GM18907 (cell line): ENCODE results near the gene ERC2.

Source experiments
- ATAC-seq: cut with Tn5 transposase; IDR thresholded peaks from one replicate; pipeline ENCODE4 v1.9.1; 2021; ENCODE audit warnings: mild to moderate bottlenecking, moderate library complexity; ENCODE audit not compliant: unreplicated experiment

Gene ERC2

GRCh38 chr3:55615039-55615693 lies 853.1 kb downstream of the ERC2 start:
- no peak for ATAC-seq

- no peak for ATAC-seq
These were observed 857.1 kb downstream of the ERC2 start for GRCh38 chr3:55611121-55611520.

- ATAC-seq = no peak
These were observed 858.9 kb downstream of the ERC2 start for GRCh38 chr3:55609230-55609827.

DNA sequence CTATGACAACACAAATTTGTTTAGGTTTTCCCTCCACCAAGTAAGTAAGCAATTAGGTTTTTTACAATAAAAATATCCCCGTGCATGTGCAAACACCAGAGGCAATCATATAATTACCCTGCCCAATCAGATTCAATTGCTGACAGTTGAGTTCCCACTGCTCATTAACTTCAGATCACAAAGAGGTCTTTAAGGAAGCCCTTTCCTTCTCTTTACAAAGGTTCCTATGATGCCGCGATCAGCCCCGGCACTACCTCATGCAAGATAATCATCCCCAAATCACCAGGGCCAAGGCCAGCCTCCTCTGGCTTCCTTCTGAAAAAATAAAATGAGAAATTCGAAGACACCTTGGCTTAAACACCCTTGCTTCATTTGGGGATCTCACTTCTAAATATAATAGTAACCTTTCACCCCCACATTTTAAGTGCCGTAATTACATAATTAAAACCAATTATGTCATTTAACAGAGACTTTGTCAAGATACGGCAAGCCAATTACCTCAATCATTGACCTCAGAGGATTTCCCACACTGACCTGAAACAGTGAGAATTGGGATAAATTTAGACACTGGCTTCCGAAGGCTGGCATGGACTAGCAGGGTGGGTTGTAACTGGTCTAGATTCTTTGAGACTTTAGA lies 859.8 kb downstream of the ERC2 start:
- no peak for ATAC-seq

- peak; percentile 85 for ATAC-seq
These were observed 860.4 kb downstream of the ERC2 start for GRCh38 chr3:55607844-55608243.

GRCh38 chr3:55607175-55607574 lies 861.1 kb downstream of the ERC2 start:
- ATAC-seq = no peak

GRCh38 chr3:55605443-55606236 lies 862.6 kb downstream of the ERC2 start:
- no peak for ATAC-seq

- ATAC-seq = no peak
These were observed 863.4 kb downstream of the ERC2 start for GRCh38 chr3:55604846-55605245.

- ATAC-seq = no peak
These were observed 863.9 kb downstream of the ERC2 start for GRCh38 chr3:55604402-55604801.

GRCh38 chr3:55601366-55602080 lies 866.7 kb downstream of the ERC2 start:
- no peak for ATAC-seq

DNA sequence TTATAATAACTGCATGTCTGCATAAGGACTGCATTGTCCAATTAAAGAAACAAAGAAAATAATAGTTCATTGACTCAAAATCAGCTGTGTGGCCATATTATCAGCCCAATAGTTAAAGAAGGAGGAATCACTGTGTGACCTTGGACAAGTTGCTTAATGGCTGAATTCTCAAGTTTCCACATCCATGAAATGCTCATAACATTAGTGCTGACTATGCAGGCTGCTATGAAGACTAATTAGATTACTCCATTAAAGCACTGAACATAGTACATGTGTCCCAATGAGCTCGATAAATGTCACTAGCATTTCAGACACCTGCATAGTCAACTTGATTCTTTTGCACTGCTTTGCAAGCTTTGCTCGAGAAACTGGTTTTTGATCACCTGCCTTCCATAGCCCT lies 870.0 kb downstream of the ERC2 start:
- ATAC-seq = no peak

DNA sequence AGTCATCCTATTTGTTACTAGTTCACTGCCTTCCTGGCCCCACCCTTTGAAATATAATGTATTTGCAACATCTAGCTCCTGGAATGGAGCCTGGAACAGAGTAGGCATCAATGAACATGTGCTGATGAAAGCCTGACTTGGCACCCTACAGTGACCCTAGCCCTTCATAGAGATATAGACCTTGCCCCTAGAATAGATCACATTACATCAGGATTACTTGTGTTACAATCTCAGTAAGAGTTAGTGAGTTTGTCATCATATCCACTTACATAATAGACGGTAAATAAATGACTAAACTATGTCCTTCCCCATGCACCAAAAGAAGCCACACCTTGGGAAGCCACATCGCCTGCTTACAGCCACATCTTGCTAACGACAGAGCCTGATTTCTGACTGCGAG lies 870.6 kb downstream of the ERC2 start:
- no peak for ATAC-seq

- ATAC-seq = no peak
These were observed 872.1 kb downstream of the ERC2 start for GRCh38 chr3:55596212-55596611.

- ATAC-seq = no peak
These were observed 872.8 kb downstream of the ERC2 start for GRCh38 chr3:55595420-55595819.

DNA sequence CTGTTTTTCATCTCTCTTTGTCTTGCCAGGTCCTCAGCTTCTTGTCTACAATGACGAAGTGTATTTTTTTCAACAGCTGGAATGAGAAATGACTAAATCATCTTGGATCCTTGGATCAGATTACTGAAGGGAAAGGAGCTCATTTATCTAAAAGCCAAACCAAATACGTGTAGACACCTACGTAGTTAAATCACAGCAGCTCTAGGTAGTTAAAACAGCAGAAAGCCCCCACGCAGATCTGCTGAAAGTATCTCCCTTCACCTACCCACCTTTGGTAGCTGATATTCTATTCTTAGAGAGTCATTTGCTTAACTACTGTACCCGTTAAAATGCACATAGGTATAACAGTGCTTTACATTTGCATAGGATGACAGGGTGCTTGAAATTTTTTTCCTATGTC lies 875.7 kb downstream of the ERC2 start:
- no peak for ATAC-seq

GRCh38 chr3:55591888-55592287 lies 876.4 kb downstream of the ERC2 start:
- ATAC-seq = no peak

DNA sequence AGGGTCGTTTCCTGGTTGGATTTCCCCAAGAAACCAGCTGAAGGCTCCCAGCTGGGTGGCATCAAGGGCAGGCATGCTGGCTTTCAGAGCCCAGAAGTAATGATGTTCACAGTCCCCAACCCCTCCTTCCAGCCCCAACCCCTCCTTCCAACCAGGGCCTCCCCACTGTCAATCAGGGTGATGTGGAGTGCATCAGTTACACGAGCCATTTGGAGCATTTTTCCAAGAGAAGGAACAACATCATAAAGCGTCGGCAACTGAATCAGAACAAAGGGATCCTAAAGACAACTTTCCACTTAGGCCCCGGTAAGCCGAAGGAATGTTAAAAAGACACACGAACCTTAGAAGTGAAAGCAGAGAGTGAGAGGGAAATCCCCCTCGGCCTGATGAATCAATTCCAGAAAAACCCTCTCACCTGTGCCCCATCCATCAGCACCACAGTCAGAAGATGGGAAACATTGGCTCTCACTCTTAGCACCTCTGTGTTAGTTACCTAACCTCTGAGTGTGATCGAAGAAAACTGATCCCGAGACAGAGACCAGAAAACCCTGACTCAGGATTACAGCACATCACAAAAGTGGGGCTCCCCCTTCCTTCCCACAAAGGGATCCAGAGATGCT lies 880.0 kb downstream of the ERC2 start:
- ATAC-seq = no peak

- ATAC-seq = no peak
These were observed 882.4 kb downstream of the ERC2 start for GRCh38 chr3:55585856-55586255.

GRCh38 chr3:55584716-55585368 lies 883.4 kb downstream of the ERC2 start:
- ATAC-seq = no peak

DNA sequence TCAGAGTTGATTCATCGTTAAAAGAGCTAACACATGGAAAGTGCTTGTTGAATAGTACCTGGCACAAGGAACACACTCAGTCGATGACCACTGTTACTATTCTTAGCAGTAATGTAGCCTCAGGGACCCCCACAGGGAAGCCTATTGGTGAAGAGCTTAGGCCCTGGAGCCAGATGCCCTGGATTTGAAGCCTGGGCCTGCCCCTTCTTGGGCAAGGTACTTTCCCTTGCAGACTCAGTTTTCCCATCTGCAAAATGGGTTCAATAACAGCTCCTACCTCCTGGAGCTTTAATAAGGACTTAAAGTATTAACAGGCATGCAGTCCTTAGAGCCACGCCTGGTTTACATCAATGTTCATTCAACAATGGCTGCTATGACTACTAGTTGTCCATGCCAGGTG lies 884.2 kb downstream of the ERC2 start:
- ATAC-seq = no peak
